ENCODE data around the gene IL32. TPM values are rescaled to one million over a fixed set of nuclear protein-coding genes. Genes with fewer than 3 reads are reported as not detected.

The IL32 gene
- total RNA-seq, 6 donors from 2014 or later, result 31.4 to 220 (median 116) TPM

DNA sequence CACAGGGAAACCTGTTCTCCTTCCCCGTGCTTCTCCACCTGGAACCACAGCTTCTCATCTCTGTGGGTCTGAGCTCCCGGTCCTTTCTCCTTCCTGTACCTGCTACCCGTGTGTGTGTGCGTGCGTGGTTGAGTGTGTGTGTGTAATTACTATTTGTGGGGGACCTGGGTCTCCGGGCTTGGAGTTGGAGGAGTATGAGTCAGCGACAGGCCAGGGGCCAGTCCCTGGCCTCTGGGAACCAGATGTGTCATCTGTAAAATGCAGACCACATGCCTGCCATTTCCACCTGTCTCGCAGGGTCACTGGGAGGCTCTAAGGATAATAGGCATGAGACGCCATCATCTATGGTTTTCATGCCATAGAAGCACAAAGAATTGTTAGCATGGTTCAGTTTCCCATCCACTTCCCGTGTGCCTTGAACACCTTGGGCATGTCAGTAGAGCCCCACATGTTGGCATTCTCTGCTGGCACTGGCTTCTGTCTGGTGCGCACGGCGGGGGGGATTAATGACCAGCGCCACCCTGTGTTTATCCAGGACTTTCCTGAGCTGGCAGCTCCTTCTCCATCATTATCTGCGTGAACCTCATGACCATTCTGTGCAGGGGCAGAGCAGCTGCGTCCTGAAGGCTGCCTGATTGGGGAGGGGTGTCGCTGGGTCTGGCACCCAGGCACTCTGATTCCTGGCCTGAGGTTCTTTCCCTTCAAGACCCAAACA, 48.5 kb downstream of the IL32 start:
- Histone ChIP-seq H3K36me3 (peaks cover 0 to 38% (median 17%) of the 10 kb centered on the region in 4 donors), H3K27ac (no peak overlapping the region), H3K4me3 (peak overlapping the region in 3 of 4 donors; percentile 62 to 84 (median 75)), H3K27me3 (no peaks in the 10 kb centered on the region), H3K9me3 (no peaks in the 10 kb centered on the region), H3K4me1 (peaks cover 12 to 32% (median 20%) of the 10 kb centered on the region in 4 donors)
- 59 to 61% methylated on average over 16 to 17 of the region's 17 CpGs for WGBS, 2 donors
- ATAC-seq (ENCODE audit: low FRiP score in 2 of 2) (no peak), DNase-seq (no peak)
- TF ChIP-seq POLR2AphosphoS5 (IDR thresholded peaks at IDR 0.05) (no peak), POLR2A (IDR thresholded peaks at IDR 0.05) (no peak), CTCF (IDR thresholded peaks at IDR 0.05) (no peak), EP300 (IDR thresholded peaks at IDR 0.05) (no peak)

DNA sequence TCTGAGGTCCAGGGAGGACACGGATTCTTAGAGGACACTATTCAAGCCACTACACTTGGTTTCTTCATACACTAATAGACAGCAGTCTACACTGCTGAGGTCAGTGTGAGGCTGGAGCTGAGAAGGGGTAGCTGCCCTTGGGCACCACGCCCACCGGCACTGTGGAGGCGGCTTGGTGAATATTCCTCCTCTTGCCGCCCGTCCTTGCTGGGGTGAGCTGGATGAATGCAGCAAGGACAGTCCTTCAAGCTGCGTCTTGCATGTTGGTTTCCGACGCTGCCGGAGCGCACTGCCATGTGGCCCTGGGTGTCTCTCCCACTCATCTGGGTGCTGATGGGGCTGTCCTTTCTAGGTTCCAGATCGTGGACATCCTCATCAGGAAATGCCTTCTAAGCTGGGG, 49.6 kb downstream of the IL32 start:
- Histone ChIP-seq H3K4me1 (peaks cover 12 to 32% (median 20%) of the 10 kb centered on the region in 4 donors), H3K4me3 (no peak overlapping the region), H3K27ac (no peak overlapping the region), H3K36me3 (peaks cover 0 to 49% (median 28%) of the 10 kb centered on the region in 4 donors), H3K27me3 (no peaks in the 10 kb centered on the region), H3K9me3 (no peaks in the 10 kb centered on the region)
- TF ChIP-seq POLR2AphosphoS5 (IDR thresholded peaks at IDR 0.05) (no peak), POLR2A (IDR thresholded peaks at IDR 0.05) (no peak), CTCF (IDR thresholded peaks at IDR 0.05) (no peak), EP300 (IDR thresholded peaks at IDR 0.05) (no peak)
- no peak for ATAC-seq (ENCODE audit: low FRiP score in 2 of 2)
- WGBS, 2 donors, result 89 to 93% methylated on average over 7 to 11 of the region's 12 CpGs
- peak in 1 of 2 donors; percentile 56 for DNase-seq

DNA sequence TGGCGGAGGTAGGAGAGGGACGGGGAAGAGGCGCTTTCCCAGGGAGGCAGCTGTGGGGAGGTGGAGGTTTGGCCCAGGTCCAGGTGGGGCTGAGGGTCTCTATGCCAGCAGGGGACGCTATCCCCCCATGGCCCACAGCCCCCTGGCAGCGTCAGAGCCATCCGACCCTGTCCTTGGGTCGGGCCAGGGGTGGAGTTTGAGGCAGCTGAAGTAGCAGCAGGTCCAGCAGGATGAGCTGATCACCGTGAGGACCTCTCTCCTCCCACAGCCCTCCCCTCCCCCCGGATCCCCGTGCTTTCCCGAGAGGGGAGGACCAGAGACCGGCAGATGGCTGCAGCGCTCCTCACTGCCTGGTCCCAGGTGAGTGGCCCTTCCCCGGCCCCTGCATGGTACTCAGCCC, 50.1 kb downstream of the IL32 start:
- TF ChIP-seq EP300 (IDR thresholded peaks at IDR 0.05) (no peak), POLR2AphosphoS5 (IDR thresholded peaks at IDR 0.05) (no peak), CTCF (IDR thresholded peaks at IDR 0.05) (no peak), POLR2A (IDR thresholded peaks at IDR 0.05) (no peak)
- no peak overlapping the region for H3K4me3 ChIP-seq
- no peaks in the 10 kb centered on the region for H3K9me3 ChIP-seq
- H3K36me3 ChIP-seq, result peaks cover 0 to 54% (median 33%) of the 10 kb centered on the region in 4 donors
- H3K27ac ChIP-seq, result no peak overlapping the region
- H3K4me1 ChIP-seq, result peaks cover 12 to 32% (median 20%) of the 10 kb centered on the region in 4 donors
- DNase-seq, result peak in 1 of 2 donors; percentile 51
- H3K27me3 ChIP-seq, result no peaks in the 10 kb centered on the region
- 87 to 97% methylated on average over 3 to 11 of the region's 14 CpGs for WGBS, 2 donors
- no peak for ATAC-seq (ENCODE audit: low FRiP score in 2 of 2)

GRCh38 chr16:3118204-3118790, 52.9 kb downstream of the IL32 start:
- DNase-seq, result no peak
- Histone ChIP-seq H3K4me1 (peaks cover 6 to 14% (median 9%) of the 10 kb centered on the region in 4 donors), H3K4me3 (no peak overlapping the region), H3K27ac (no peak overlapping the region), H3K27me3 (no peaks in the 10 kb centered on the region), H3K36me3 (peaks cover 0 to 62% (median 38%) of the 10 kb centered on the region in 4 donors), H3K9me3 (no peaks in the 10 kb centered on the region)
- 89 to 95% methylated on average over 12 to 15 of the region's 16 CpGs for WGBS, 2 donors
- TF ChIP-seq EP300 (IDR thresholded peaks at IDR 0.05) (no peak), CTCF (IDR thresholded peaks at IDR 0.05) (no peak), POLR2A (IDR thresholded peaks at IDR 0.05) (no peak), POLR2AphosphoS5 (IDR thresholded peaks at IDR 0.05) (no peak)
- ATAC-seq (ENCODE audit: low FRiP score in 2 of 2), result no peak
